Neural cell (in vitro differentiated cells): ENCODE results near the gene NDST1.

ENCODE experiments used
- CTCF ChIP-seq: fragments of 450-650 bp; IDR thresholded peaks from 2 replicates; pipeline ENCODE4 v1.5.1; 2014; ENCODE audit warnings: antibody characterized with exemption, mild to moderate bottlenecking, moderate library complexity; ENCODE audit not compliant: poor library complexity, severe bottlenecking
- POLR2AphosphoS5 ChIP-seq: IDR thresholded peaks from 2 replicates; pipeline ENCODE4 v1.6.1; 2012

GRCh38 chr5:150541397-150541675, 33.4 kb downstream of the NDST1 start:
- TF ChIP-seq POLR2AphosphoS5 (no peak), CTCF (no peak)
